ENCODE data around the gene STMN3. TPM values are rescaled to one million over a fixed set of nuclear protein-coding genes. Genes with fewer than 3 reads are reported as not detected.

The STMN3 gene
- polyA plus RNA-seq, 1 of the 3 experiments (the other 2 are of a cell fraction): 111 TPM

DNA sequence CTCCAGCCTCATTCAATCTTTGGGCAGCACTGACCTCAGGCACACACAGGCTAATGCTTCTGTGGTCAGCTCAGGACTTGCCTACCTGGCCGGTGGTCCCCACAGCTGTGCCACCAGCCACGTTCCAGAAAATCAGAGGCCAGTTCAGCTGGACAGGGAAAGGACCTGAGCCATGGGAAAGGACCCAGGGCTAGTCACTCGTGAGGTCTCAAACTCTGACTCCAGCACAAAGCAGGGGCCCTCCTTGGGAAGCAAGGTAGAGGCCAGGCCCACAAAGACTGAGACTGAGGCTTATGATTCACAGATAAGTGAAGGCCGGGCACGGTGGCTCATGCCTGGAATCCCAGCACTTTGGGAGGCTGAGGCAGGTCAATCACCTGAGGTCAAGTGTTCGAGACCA is 56.8 kb downstream of the STMN3 start:
- Histone ChIP-seq H3F3A (replicated peaks; ENCODE audit: insufficient read depth) (no peaks in the 10 kb centered on the region), H3K36me3 (replicated peaks in 1 of 2; ENCODE audit: control insufficient read depth in 1 of 2, insufficient read depth in 2 of 2, low read length in 1 of 2) (peaks cover 6 to 18% of the 10 kb centered on the region in 2 experiments), H4K20me1 (ENCODE audit: insufficient read depth) (no peaks in the 10 kb centered on the region), H3K27ac (ENCODE audit: low read depth in 2 of 2, low read length in 1 of 2) (no peak overlapping the region), H3K27me3 (ENCODE audit: insufficient read depth) (no peaks in the 10 kb centered on the region), H3K4me2 (no peak overlapping the region), H3K79me2 (ENCODE audit: insufficient read depth) (no peaks in the 10 kb centered on the region), H3K9ac (no peak overlapping the region), H3K9me3 (no peaks in the 10 kb centered on the region), H3K4me1 (ENCODE audit: control insufficient read depth in 1 of 2, insufficient read depth in 2 of 2, low read depth in 1 of 2, low read length in 1 of 2) (no peaks in the 10 kb centered on the region), H3K9me2 (no peaks in the 10 kb centered on the region), H3K4me3 (ENCODE audit: low read depth in 2 of 2, low read length in 1 of 2) (no peak overlapping the region), H2AFZ (ENCODE audit: low read depth) (no peak overlapping the region)
- ChIA-PET CTCF (no interaction called here), POLR2A (no interaction called here)
- TF ChIP-seq, protein P1, sequence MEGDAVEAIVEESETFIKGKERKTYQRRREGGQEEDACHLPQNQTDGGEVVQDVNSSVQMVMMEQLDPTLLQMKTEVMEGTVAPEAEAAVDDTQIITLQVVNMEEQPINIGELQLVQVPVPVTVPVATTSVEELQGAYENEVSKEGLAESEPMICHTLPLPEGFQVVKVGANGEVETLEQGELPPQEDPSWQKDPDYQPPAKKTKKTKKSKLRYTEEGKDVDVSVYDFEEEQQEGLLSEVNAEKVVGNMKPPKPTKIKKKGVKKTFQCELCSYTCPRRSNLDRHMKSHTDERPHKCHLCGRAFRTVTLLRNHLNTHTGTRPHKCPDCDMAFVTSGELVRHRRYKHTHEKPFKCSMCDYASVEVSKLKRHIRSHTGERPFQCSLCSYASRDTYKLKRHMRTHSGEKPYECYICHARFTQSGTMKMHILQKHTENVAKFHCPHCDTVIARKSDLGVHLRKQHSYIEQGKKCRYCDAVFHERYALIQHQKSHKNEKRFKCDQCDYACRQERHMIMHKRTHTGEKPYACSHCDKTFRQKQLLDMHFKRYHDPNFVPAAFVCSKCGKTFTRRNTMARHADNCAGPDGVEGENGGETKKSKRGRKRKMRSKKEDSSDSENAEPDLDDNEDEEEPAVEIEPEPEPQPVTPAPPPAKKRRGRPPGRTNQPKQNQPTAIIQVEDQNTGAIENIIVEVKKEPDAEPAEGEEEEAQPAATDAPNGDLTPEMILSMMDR (IDR thresholded peaks at IDR 0.05): no peak
- TF ChIP-seq EZH2phosphoT487 (IDR thresholded peaks at IDR 0.05; ENCODE audit: borderline replicate concordance, low read depth): no peak
- no peak for TF ChIP-seq ELF1 (IDR thresholded peaks at IDR 0.05)
- TF ChIP-seq TCF12 (IDR thresholded peaks at IDR 0.05): no peak
- no peak for TF ChIP-seq EP300 (IDR thresholded peaks at IDR 0.05; ENCODE audit: borderline replicate concordance in 1 of 2, low read depth in 1 of 2, low read length in 1 of 2)
- no peak for TF ChIP-seq RFX5 (IDR thresholded peaks at IDR 0.05; ENCODE audit: low read length)
- TF ChIP-seq MEF2A (IDR thresholded peaks at IDR 0.05; ENCODE audit: borderline replicate concordance, low read depth): no peak
- TF ChIP-seq RCOR1 (IDR thresholded peaks at IDR 0.05; ENCODE audit: low read length): no peak
- TF ChIP-seq NFIC (IDR thresholded peaks at IDR 0.05; ENCODE audit: borderline replicate concordance): no peak
- TF ChIP-seq NRF1 (IDR thresholded peaks at IDR 0.05; ENCODE audit: low read depth, low read length): no peak
- TF ChIP-seq, protein P2, sequence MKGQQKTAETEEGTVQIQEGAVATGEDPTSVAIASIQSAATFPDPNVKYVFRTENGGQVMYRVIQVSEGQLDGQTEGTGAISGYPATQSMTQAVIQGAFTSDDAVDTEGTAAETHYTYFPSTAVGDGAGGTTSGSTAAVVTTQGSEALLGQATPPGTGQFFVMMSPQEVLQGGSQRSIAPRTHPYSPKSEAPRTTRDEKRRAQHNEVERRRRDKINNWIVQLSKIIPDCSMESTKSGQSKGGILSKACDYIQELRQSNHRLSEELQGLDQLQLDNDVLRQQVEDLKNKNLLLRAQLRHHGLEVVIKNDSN (IDR thresholded peaks at IDR 0.05; ENCODE audit: borderline replicate concordance, low read depth): no peak
- no peak for TF ChIP-seq POLR2AphosphoS5 (IDR thresholded peaks at IDR 0.05; ENCODE audit: low read depth, low read length)
- TF ChIP-seq GATA2 (CRISPR knock-in tag; IDR thresholded peaks at IDR 0.05): no peak
- TF ChIP-seq FOSL2 (IDR thresholded peaks at IDR 0.05; ENCODE audit: borderline replicate concordance, low read depth): no peak
- WGBS (ENCODE audit: low lambda C conversion rate): 94% methylated on average over 5 of the region's 6 CpGs
- no peak for DNase-seq

DNA sequence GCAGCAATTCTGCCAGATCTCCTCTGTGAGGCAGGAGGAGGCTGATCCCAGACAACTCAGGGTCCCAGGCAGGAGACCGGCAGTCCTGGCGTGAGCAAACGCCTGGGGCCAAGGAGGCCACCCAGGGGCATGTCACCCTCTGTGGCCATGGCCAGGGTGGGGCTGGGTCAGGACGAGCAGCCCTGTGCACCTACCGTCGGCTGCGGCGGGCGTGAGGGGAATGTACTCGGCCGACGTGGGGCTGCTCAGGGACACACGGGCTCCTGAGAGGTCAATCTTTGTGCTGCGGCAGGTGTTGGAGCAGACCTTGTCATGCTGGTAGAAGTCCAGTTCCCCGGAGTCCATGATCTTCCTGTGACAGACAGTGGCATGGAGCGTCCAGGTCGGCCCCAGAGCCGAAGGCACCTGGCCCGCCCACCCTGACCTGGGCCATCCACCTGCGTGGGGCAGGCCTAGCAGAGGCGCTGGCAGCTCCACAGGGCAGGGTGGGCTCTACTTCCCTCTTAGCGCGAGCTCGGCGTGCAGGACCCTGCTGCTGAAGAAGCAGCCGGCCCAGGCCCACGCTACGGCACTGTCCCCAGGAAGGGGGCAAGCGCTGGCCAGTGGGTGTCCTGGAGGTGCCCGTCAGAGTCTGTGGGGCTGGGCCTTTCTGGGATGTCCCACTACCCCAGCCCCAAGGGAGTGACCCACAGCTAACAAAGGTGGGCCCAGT is 57.7 kb downstream of the STMN3 start:
- no peak overlapping the region for H2AFZ ChIP-seq (ENCODE audit: low read depth)
- H3K4me2 ChIP-seq: no peak overlapping the region
- H3K79me2 ChIP-seq (ENCODE audit: insufficient read depth): no peaks in the 10 kb centered on the region
- no peaks in the 10 kb centered on the region for H3F3A ChIP-seq (replicated peaks; ENCODE audit: insufficient read depth)
- H4K20me1 ChIP-seq (ENCODE audit: insufficient read depth): no peaks in the 10 kb centered on the region
- peaks cover 0 to 11% of the 10 kb centered on the region in 2 experiments for H3K36me3 ChIP-seq (replicated peaks in 1 of 2; ENCODE audit: control insufficient read depth in 1 of 2, insufficient read depth in 2 of 2, low read length in 1 of 2)
- TF ChIP-seq FOXJ3 (CRISPR knock-in tag; IDR thresholded peaks at IDR 0.05) (no peak), CHD2 (IDR thresholded peaks at IDR 0.05; ENCODE audit: low read length, partially characterized antibody) (no peak)
- no peak overlapping the region for H3K4me3 ChIP-seq (ENCODE audit: low read depth in 2 of 2, low read length in 1 of 2)
- no peaks in the 10 kb centered on the region for H3K9me3 ChIP-seq
- no peak for DNase-seq
- no peaks in the 10 kb centered on the region for H3K27me3 ChIP-seq (ENCODE audit: insufficient read depth)
- CTCF ChIA-PET: no interaction called here
- WGBS (ENCODE audit: low lambda C conversion rate): 91% methylated on average over 12 of the region's 30 CpGs
- no peaks in the 10 kb centered on the region for H3K4me1 ChIP-seq (ENCODE audit: control insufficient read depth in 1 of 2, insufficient read depth in 2 of 2, low read depth in 1 of 2, low read length in 1 of 2)
- no peak overlapping the region for H3K9ac ChIP-seq
- no peaks in the 10 kb centered on the region for H3K9me2 ChIP-seq
- POLR2A ChIA-PET: no interaction called here
- no peak overlapping the region for H3K27ac ChIP-seq (ENCODE audit: low read depth in 2 of 2, low read length in 1 of 2)
